Endothelial cell of umbilical vein (primary cell): ENCODE results near the gene GARIN1A. TPM values are rescaled to one million over a fixed set of nuclear protein-coding genes. Genes with fewer than 3 reads are reported as not detected.

ENCODE experiments used
- BruUV-seq: library from RNA; stranded (reverse); fragments of 400-500 nt; replicated peaks from 2 replicates; lab custom pipeline; 2021; lab: Mats Ljungman, UMichigan
- CTCF ChIA-PET: fragments of 300-600, 350-600 bp; sonication (Branson Sonifier 250); formaldehyde crosslinking; loops from one replicate; lab custom pipeline; 2021; ENCODE audit warnings: antibody characterized with exemption, inconsistent platforms; lab: Charles Lee
- POLR2A ChIA-PET: fragments of 300-600, 350-600 bp; sonication (Branson Sonifier 250); formaldehyde crosslinking; loops from one replicate; lab custom pipeline; 2021; ENCODE audit warnings: antibody characterized with exemption, inconsistent platforms; lab: Charles Lee
- DNase-seq: peaks from one replicate; pipeline ENCODE4 v3.0.0-alpha.2; 2011; ENCODE audit warnings: low read depth, low spot score
- FAIRE-seq: peaks from 2 replicates; lab custom pipeline; 2011; peaks lifted over from hg19 to GRCh38; lab: Jason Lieb, UNC
- H2AFZ ChIP-seq: 2 replicates; pipeline ENCODE4 v1.6.0; 2012; ENCODE audit warnings: low read depth, low read length, control low read depth, inconsistent platforms
- H3K27ac ChIP-seq: 2 replicates; pipeline ENCODE4 v1.5.1; 2011; ENCODE audit warnings: low read depth, mild to moderate bottlenecking, control low read depth, low read length, moderate library complexity; ENCODE audit not compliant: insufficient read depth
- H3K27me3 ChIP-seq, 2 experiments: 2 replicates each; pipeline versions ENCODE4 v1.6.0 to v1.6.1; 2011; ENCODE audit warnings: low read length in 2 of 2, mixed read lengths in 1 of 2; ENCODE audit not compliant: control insufficient read depth in 2 of 2, insufficient read depth in 2 of 2
- H3K36me3 ChIP-seq, 2 experiments: 2 replicates in 1 of 2; 3 replicates in 1 of 2; pipeline ENCODE4 v1.5.1; 2011; ENCODE audit warnings: low read length in 2 of 2, mild to moderate bottlenecking in 1 of 2, moderate library complexity in 1 of 2; ENCODE audit not compliant: control insufficient read depth in 2 of 2, insufficient read depth in 2 of 2; ENCODE audit errors: extremely low read depth in 1 of 2
- H3K4me1 ChIP-seq: 3 replicates; pipeline ENCODE4 v1.5.1; 2011; ENCODE audit warnings: mild to moderate bottlenecking, low read length; ENCODE audit not compliant: control insufficient read depth, insufficient read depth; ENCODE audit errors: extremely low read depth
- H3K4me2 ChIP-seq: 2 replicates; pipeline ENCODE4 v1.6.1; 2011; ENCODE audit warnings: low read length, control low read depth, mixed read lengths; ENCODE audit not compliant: insufficient read depth
- H3K4me3 ChIP-seq, 3 experiments: fragments of 200-600 bp in 1 of 3; sonication (generic), shearing (Covaris generic) in 1 of 3; replicated peaks in 1 of 3; 2 replicates each; pipeline ENCODE4 v1.5.1; 2011 to 2016; ENCODE audit warnings: control low read depth in 3 of 3, low read length in 3 of 3, mild to moderate bottlenecking in 2 of 3, inconsistent platforms in 1 of 3, low read depth in 1 of 3, moderate library complexity in 1 of 3; ENCODE audit not compliant: insufficient read depth in 1 of 3
- H3K79me2 ChIP-seq: 2 replicates; pipeline ENCODE4 v1.6.0; 2012; ENCODE audit warnings: low read length, inconsistent platforms; ENCODE audit not compliant: control insufficient read depth, insufficient read depth
- H3K9ac ChIP-seq: replicated peaks from 2 replicates; pipeline ENCODE3; 2011; ENCODE audit warnings: low read length, control low read depth; ENCODE audit not compliant: insufficient read depth; ENCODE audit errors: extremely low read depth
- H3K9me1 ChIP-seq: replicated peaks from 3 replicates; pipeline ENCODE4 v1.6.0; 2011; ENCODE audit warnings: mild to moderate bottlenecking, low read length; ENCODE audit not compliant: control insufficient read depth, insufficient read depth; ENCODE audit errors: extremely low read depth
- H3K9me3 ChIP-seq: replicated peaks from 2 replicates; pipeline ENCODE4 v1.5.1; 2012; ENCODE audit warnings: low read length, inconsistent platforms; ENCODE audit not compliant: control insufficient read depth, insufficient read depth
- H4K20me1 ChIP-seq: replicated peaks from 2 replicates; pipeline ENCODE3; 2011; ENCODE audit warnings: mild to moderate bottlenecking, low read length; ENCODE audit not compliant: control insufficient read depth, insufficient read depth; ENCODE audit errors: extremely low read depth
- FOS ChIP-seq: IDR thresholded peaks from 2 replicates; pipeline ENCODE4 v1.6.1; 2011; ENCODE audit warnings: mild to moderate bottlenecking, low read length, moderate library complexity, borderline replicate concordance; ENCODE audit not compliant: insufficient read depth
- GATA2 ChIP-seq: IDR thresholded peaks from 2 replicates; pipeline ENCODE4 v1.7.0; 2011; ENCODE audit warnings: low read depth, mild to moderate bottlenecking, moderate library complexity, mixed read lengths, low read length; ENCODE audit not compliant: insufficient read length, insufficient read depth
- POLR2AphosphoS5 ChIP-seq: IDR thresholded peaks from 2 replicates; pipeline ENCODE4 v1.6.1; 2012; ENCODE audit warnings: low read depth, mild to moderate bottlenecking, control low read depth, low read length, moderate library complexity; ENCODE audit not compliant: insufficient read depth
- dilution Hi-C: fragments of 300-500 bp; cut with MboI; formaldehyde crosslinking; loops from one replicate; pipeline ENCODE4 v1.15.0; 2019; ENCODE audit warnings: low sequenced_read_pairs; ENCODE audit not compliant: extremely low pct_ligation_motif_present
- intact Hi-C: fragments of 100-400 bp; cut with micrococcal nuclease; formaldehyde crosslinking; loops from one replicate; pipeline ENCODE4 v1.10.0; 2022
- polyA plus RNA-seq, 4 experiments: library from polyadenylated mRNA; depleted of rRNA in 3 of 4; stranded (reverse) in 3 of 4; unstranded in 1 of 4; fragments of >200 nt; gene quantifications; 2 replicates each; pipeline versions ENCODE4 v1.2.1 to v1.2.3, GENCODE V29; 2011 to 2012; ENCODE audit warnings: missing spikeins in 1 of 4
- total RNA-seq: library from RNA; stranded (reverse); gene quantifications from 2 replicates; pipeline ENCODE4 v1.2.3, GENCODE V29; 2021
- TF ChIP-seq, protein P1 (sequence below): IDR thresholded peaks from 2 replicates; pipeline ENCODE4 v1.6.1; 2011; ENCODE audit not compliant: insufficient read depth, insufficient read length
- TF ChIP-seq, protein P2 (sequence below), 2 donors: IDR thresholded peaks; 1 replicate in 1 of 2; 2 replicates in 1 of 2; pipeline ENCODE4 v1.5.1; 2011; ENCODE audit warnings: low read length in 2 of 2, mild to moderate bottlenecking in 2 of 2, moderate library complexity in 2 of 2, control low read depth in 1 of 2, inconsistent platforms in 1 of 2, low read depth in 1 of 2; ENCODE audit not compliant: insufficient read depth in 1 of 2; ENCODE audit errors: extremely low read depth in 1 of 2

The GARIN1A gene
- total and polyA plus RNA-seq, 2 donors (not counting 3 experiments of a cell fraction or from before 2014, with no cell fraction given): 0.65 to 3.6 TPM

DNA sequence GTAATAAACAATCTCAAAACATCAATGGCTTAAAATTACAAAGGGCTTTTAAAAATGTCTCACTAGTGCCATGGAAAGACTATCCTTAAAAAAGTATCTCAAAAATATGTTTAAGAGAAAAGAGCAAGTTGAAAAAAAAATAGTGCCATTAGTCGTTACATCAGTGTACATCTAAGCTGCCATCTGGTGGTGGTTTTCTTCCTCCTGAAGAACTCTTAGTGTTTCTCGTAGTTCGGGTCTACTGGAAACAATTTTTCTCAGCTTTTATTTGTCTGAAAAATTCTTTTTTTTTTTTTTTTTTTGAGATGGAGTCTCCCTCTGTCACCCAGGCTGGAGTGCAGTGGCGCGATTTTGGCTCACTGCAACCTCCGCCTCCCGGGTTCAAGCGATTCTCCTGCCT is 5.9 kb upstream of the GARIN1A start:
- Histone ChIP-seq H3K4me3 (no peak overlapping the region), H3K27ac (no peak overlapping the region), H3K9me1 (no peaks in the 10 kb centered on the region), H3K4me2 (no peak overlapping the region), H4K20me1 (peaks cover 2% of the 10 kb centered on the region), H3K4me1 (peaks cover 13% of the 10 kb centered on the region), H3K9me3 (no peaks in the 10 kb centered on the region), H3K9ac (no peak overlapping the region), H3K36me3 (no peaks in the 10 kb centered on the region), H3K27me3 (no peaks in the 10 kb centered on the region), H2AFZ (no peak overlapping the region), H3K79me2 (no peaks in the 10 kb centered on the region)
- BruUV-seq: no TSS peak
- ChIA-PET CTCF (interaction anchor here (0.7 to 1.7 kb wide), 8 partner anchors 15 to 565 kb away, joined by 3 to 9 read pairs (median 3); no protein-coding TSS in a partner anchor), POLR2A (interaction anchor here (1.0 kb wide), 1 partner anchor 72 kb away, joined by 4 read pairs; no protein-coding TSS in a partner anchor)
- dilution Hi-C loops (no loop called here), intact Hi-C loops (no loop called here)
- DNase-seq (no peak), FAIRE-seq (peak; percentile 21)
- TF ChIP-seq, protein P1, sequence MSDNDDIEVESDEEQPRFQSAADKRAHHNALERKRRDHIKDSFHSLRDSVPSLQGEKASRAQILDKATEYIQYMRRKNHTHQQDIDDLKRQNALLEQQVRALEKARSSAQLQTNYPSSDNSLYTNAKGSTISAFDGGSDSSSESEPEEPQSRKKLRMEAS: no peak
- TF ChIP-seq GATA2 (no peak), POLR2AphosphoS5 (no peak), FOS (no peak)
- TF ChIP-seq, protein P2, sequence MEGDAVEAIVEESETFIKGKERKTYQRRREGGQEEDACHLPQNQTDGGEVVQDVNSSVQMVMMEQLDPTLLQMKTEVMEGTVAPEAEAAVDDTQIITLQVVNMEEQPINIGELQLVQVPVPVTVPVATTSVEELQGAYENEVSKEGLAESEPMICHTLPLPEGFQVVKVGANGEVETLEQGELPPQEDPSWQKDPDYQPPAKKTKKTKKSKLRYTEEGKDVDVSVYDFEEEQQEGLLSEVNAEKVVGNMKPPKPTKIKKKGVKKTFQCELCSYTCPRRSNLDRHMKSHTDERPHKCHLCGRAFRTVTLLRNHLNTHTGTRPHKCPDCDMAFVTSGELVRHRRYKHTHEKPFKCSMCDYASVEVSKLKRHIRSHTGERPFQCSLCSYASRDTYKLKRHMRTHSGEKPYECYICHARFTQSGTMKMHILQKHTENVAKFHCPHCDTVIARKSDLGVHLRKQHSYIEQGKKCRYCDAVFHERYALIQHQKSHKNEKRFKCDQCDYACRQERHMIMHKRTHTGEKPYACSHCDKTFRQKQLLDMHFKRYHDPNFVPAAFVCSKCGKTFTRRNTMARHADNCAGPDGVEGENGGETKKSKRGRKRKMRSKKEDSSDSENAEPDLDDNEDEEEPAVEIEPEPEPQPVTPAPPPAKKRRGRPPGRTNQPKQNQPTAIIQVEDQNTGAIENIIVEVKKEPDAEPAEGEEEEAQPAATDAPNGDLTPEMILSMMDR (IDR thresholded peaks at IDR 0.05; ENCODE audit: extremely low read depth in 1 of 2, insufficient read depth in 1 of 2, low read depth in 1 of 2, low read length in 2 of 2): peak; percentile 7 to 14
